HepG2 (cell line): Measurements from ENCODE around the gene FAM117B. TPM values are rescaled to one million over a fixed set of nuclear protein-coding genes. Genes with fewer than 3 reads are reported as not detected.

Source experiments
- ATAC-seq: fragments of 200-7000 bp; cut with Tn5 transposase; 3 replicates; pipeline ENCODE4 v1.9.1; 2020; ENCODE audit warnings: mild to moderate bottlenecking, moderate library complexity
- Bru-seq: library from RNA; stranded (reverse); fragments of 400-500 nt; gene quantifications from one replicate; lab custom pipeline; 2021; lab: Mats Ljungman, UMichigan
- BruChase-seq, 2 experiments: library from RNA; stranded (reverse); fragments of 400-500 nt; gene quantifications; one replicate each; lab custom pipeline; 2021; lab: Mats Ljungman, UMichigan
- BruUV-seq: library from RNA; stranded (reverse); fragments of 400-500 nt; replicated peaks from 2 replicates; lab custom pipeline; 2021; lab: Mats Ljungman, UMichigan
- CTCF ChIA-PET: fragments of 300-600 bp; formaldehyde crosslinking; extraction: SDS; loops from one replicate; lab custom pipeline; 2021; ENCODE audit warnings: low total read pairs, inconsistent platforms, low intra/inter-chr PET ratio; lab: Yijun Ruan, JAX
- POLR2A ChIA-PET: fragments of 350-600 bp; sonication (Branson Sonifier 250); formaldehyde crosslinking; loops from one replicate; lab custom pipeline; 2020; ENCODE audit warnings: antibody characterized with exemption, inconsistent platforms; lab: Yijun Ruan, JAX
- DNase-seq: peaks from one replicate; pipeline ENCODE4 v3.0.0-alpha.2; 2015; ENCODE audit warnings: low spot score
- FAIRE-seq: peaks from 3 replicates; lab custom pipeline; 2011; peaks lifted over from hg19 to GRCh38; lab: Jason Lieb, UNC
- H2AFZ ChIP-seq: one replicate; pipeline ENCODE4 v1.6.1; 2011; ENCODE audit warnings: low read length, inconsistent platforms
- H3K27ac ChIP-seq: fragments of 300-600 bp; 3 replicates; pipeline ENCODE4 v1.8.0; 2011; ENCODE audit warnings: mixed run types, mild to moderate bottlenecking, mixed read lengths, low read length, inconsistent platforms; ENCODE audit not compliant: insufficient read depth; ENCODE audit errors: extremely low read length
- H3K27me3 ChIP-seq, 2 experiments: fragments of 200-600 bp in 1 of 2; 2 replicates in 1 of 2; 3 replicates in 1 of 2; pipeline versions ENCODE4 v1.6.0 to v1.8.0; 2011; ENCODE audit warnings: low read length in 2 of 2, mild to moderate bottlenecking in 2 of 2, moderate library complexity in 2 of 2, inconsistent platforms in 1 of 2; ENCODE audit not compliant: insufficient read depth in 2 of 2, control insufficient read depth in 1 of 2
- H3K36me3 ChIP-seq, 2 experiments: fragments of 200-600 bp in 1 of 2; replicated peaks in 1 of 2; 2 replicates in 1 of 2; 3 replicates in 1 of 2; pipeline versions ENCODE4 v1.5.1 to v1.8.0; 2011; ENCODE audit warnings: low read length in 2 of 2, inconsistent platforms in 1 of 2; ENCODE audit not compliant: insufficient read depth in 2 of 2, control insufficient read depth in 1 of 2
- H3K4me1 ChIP-seq: 2 replicates; pipeline ENCODE4 v1.5.1; 2012; ENCODE audit warnings: low read length, inconsistent platforms; ENCODE audit not compliant: insufficient read depth
- H3K4me2 ChIP-seq: 2 replicates; pipeline ENCODE4 v1.6.0; 2011; ENCODE audit warnings: low read depth, low read length, inconsistent platforms
- H3K4me3 ChIP-seq, 3 experiments: fragments of 200-600 bp in 1 of 3; sonication (generic), shearing (Covaris generic) in 1 of 3; replicated peaks in 1 of 3; 2 replicates each; pipeline ENCODE4 v1.5.1; 2011 to 2016; ENCODE audit warnings: low read length in 3 of 3, inconsistent platforms in 2 of 3, low read depth in 2 of 3, mild to moderate bottlenecking in 2 of 3, control low read depth in 1 of 3, mixed read lengths in 1 of 3; ENCODE audit not compliant: insufficient read depth in 1 of 3
- H3K79me2 ChIP-seq: one replicate; pipeline ENCODE4 v1.6.1; 2011; ENCODE audit warnings: low read length, inconsistent platforms; ENCODE audit not compliant: insufficient read depth
- H3K9ac ChIP-seq: 2 replicates; pipeline ENCODE4 v1.6.0; 2011; ENCODE audit warnings: mild to moderate bottlenecking, low read depth, low read length, inconsistent platforms; ENCODE audit not compliant: insufficient read depth
- H3K9me3 ChIP-seq: 2 replicates; pipeline ENCODE4 v1.5.1; 2012; ENCODE audit warnings: mild to moderate bottlenecking, low read length
- H4K20me1 ChIP-seq: 2 replicates; pipeline ENCODE4 v1.6.0; 2011; ENCODE audit warnings: inconsistent platforms, mild to moderate bottlenecking, low read length, moderate library complexity; ENCODE audit not compliant: insufficient read depth
- CBX2 ChIP-seq, 2 experiments: fragments of 200-600 bp in 1 of 2; sonication (generic); formaldehyde crosslinking in 1 of 2; IDR thresholded peaks; 2 replicates each; pipeline versions ENCODE4 v1.7.0 to v1.8.1; 2018 to 2022; ENCODE audit warnings: low read depth in 2 of 2, low read length in 1 of 2, mild to moderate bottlenecking in 1 of 2, missing genetic modification reagents in 1 of 2
- MIXL1 ChIP-seq: IDR thresholded peaks from 2 replicates; pipeline ENCODE4 v1.6.1; 2016
- ZFP62 ChIP-seq: sonication (generic); formaldehyde crosslinking; IDR thresholded peaks from 2 replicates; pipeline ENCODE4 v1.4.0; 2020; ENCODE audit warnings: missing genetic modification reagents
- ZNF569 ChIP-seq: sonication (generic); formaldehyde crosslinking; IDR thresholded peaks from 2 replicates; pipeline ENCODE4 v1.5.0; 2020; ENCODE audit warnings: mild to moderate bottlenecking, missing genetic modification reagents, moderate library complexity, borderline replicate concordance
- WGBS: methylation state at CpG from one replicate; pipeline ENCODE4 v1.1.6; 2017; ENCODE audit warnings: low lambda C conversion rate; 5-methylcytosine and 5-hydroxymethylcytosine counted together
- in situ Hi-C: cut with HindIII; loops from 2 replicates; pipeline ENCODE4 v1.10.0; 2017; ENCODE audit warnings: low pct_unique_long_range_greater_than_20kb; ENCODE audit not compliant: extremely low pct_ligation_motif_present
- intact Hi-C: fragments of 100-400 bp; cut with micrococcal nuclease; formaldehyde crosslinking; loops from one replicate; pipeline ENCODE4 v1.10.0; 2022; ENCODE audit not compliant: unreplicated experiment
- long read RNA-seq, 2 experiments: library from RNA in 1 of 2; library from polyadenylated mRNA in 1 of 2; stranded (forward) in 1 of 2; unstranded in 1 of 2; transcript quantifications; one replicate each; pipeline ENCODE4 v2.0.0, GENCODE V29; 2019 to 2022
- polyA minus RNA-seq, 3 experiments: library from RNA; depleted of rRNA, polyadenylated mRNA; stranded (reverse); fragments of >200 nt; gene quantifications; 2 replicates each; pipeline ENCODE4 v1.2.3, GENCODE V29; 2011; ENCODE audit warnings: low replicate concordance in 1 of 3
- polyA plus RNA-seq, 8 experiments: library from polyadenylated mRNA; depleted of rRNA in 3 of 8; stranded (reverse) in 7 of 8; unstranded in 1 of 8; fragments of >200 nt; fragmentation: Illumina TruSeq in 4 of 8; extraction: Trizol in 4 of 8; gene quantifications; 2 replicates each; pipeline versions ENCODE4 v1.2.1 to v1.2.3, GENCODE V29; 2011 to 2016; ENCODE audit warnings: low read depth in 4 of 8, missing spikeins in 1 of 8, mixed read lengths in 1 of 8; ENCODE audit not compliant: insufficient read depth in 1 of 8
- total RNA-seq, 5 experiments: library from RNA; depleted of rRNA; stranded (reverse); fragments of >200 nt; fragmentation: Illumina TruSeq; extraction: Trizol; gene quantifications; 2 replicates each; pipeline ENCODE4 v1.2.3, GENCODE V29; 2016; ENCODE audit warnings: low read depth in 1 of 5
- TF ChIP-seq, protein P1 (sequence below), 2 experiments: fragments of 450-650 bp in 1 of 2; sonication (generic) in 1 of 2; formaldehyde crosslinking in 1 of 2; IDR thresholded peaks; 2 replicates each; pipeline versions ENCODE4 v1.6.1 to v1.8.0; 2016 to 2022; ENCODE audit warnings: antibody characterized with exemption in 1 of 2, mild to moderate bottlenecking in 1 of 2, missing genetic modification reagents in 1 of 2

Gene FAM117B
- total RNA-seq (2016; rRNA removed; fragmentation: Illumina TruSeq; extraction: Trizol) (11.0 and 16.6 TPM in 2 replicates), polyA plus RNA-seq (2011; rRNA removed) (5.4 and 5.8 TPM in 2 replicates), polyA minus RNA-seq (2011; rRNA and poly(A)+ RNA removed; ENCODE audit: low replicate concordance) (3.3 and 12.1 TPM in 2 replicates), Bru-seq, nascent RNA (percentile 84 among the genes with signal in this experiment), BruChase-seq, experiment 1, labeled RNA remaining after a 6-hour chase (percentile 68 among the genes with signal in this experiment), BruChase-seq, experiment 2, labeled RNA remaining after a 2-hour chase (percentile 70 among the genes with signal in this experiment)
- total RNA-seq (2016; cell fraction: cytosol; rRNA removed; fragmentation: Illumina TruSeq; extraction: Trizol; ENCODE audit: low read depth), result 1.6 and 2.4 TPM in 2 replicates
- 10.2 and 16.4 TPM in 2 replicates for total RNA-seq (2016; cell fraction: insoluble cytoplasmic fraction; rRNA removed; fragmentation: Illumina TruSeq; extraction: Trizol)
- total RNA-seq (2016; cell fraction: membrane; rRNA removed; fragmentation: Illumina TruSeq; extraction: Trizol), result 6.3 and 7.3 TPM in 2 replicates
- total RNA-seq (2016; cell fraction: nucleus; rRNA removed; fragmentation: Illumina TruSeq; extraction: Trizol), result 11.0 and 12.8 TPM in 2 replicates
- polyA plus RNA-seq (2011; cell fraction: cytosol; rRNA removed), result 2.6 and 3.3 TPM in 2 replicates
- polyA plus RNA-seq (2011; cell fraction: nucleus; rRNA removed), result 4.4 and 5.0 TPM in 2 replicates
- 8.6 and 14.4 TPM in 2 replicates for polyA plus RNA-seq (2012)
- 0.62 and 0.73 TPM in 2 replicates for polyA plus RNA-seq (2016; cell fraction: cytosol; fragmentation: Illumina TruSeq; extraction: Trizol; ENCODE audit: low read depth)
- polyA plus RNA-seq (2016; cell fraction: insoluble cytoplasmic fraction; fragmentation: Illumina TruSeq; extraction: Trizol; ENCODE audit: low read depth), result 15.0 and 16.0 TPM in 2 replicates
- 2.6 and 2.9 TPM in 2 replicates for polyA plus RNA-seq (2016; cell fraction: membrane; fragmentation: Illumina TruSeq; extraction: Trizol; ENCODE audit: low read depth)
- 8.1 and 8.7 TPM in 2 replicates for polyA plus RNA-seq (2016; cell fraction: nucleus; fragmentation: Illumina TruSeq; extraction: Trizol; ENCODE audit: insufficient read depth, low read depth)
- 11.2 and 13.2 TPM in 2 replicates for polyA minus RNA-seq (2011; cell fraction: cytosol; rRNA and poly(A)+ RNA removed)
- 19.1 and 19.7 TPM in 2 replicates for polyA minus RNA-seq (2011; cell fraction: nucleus; rRNA and poly(A)+ RNA removed)
- long read RNA-seq, experiment 1, partial matches to known transcripts, result 0 of 19 reads
- long read RNA-seq, experiment 1, other reads (novel, unspliced or antisense), result 19 of 19 reads
- long read RNA-seq, experiment 2, full-length matches to known transcripts, result 5 of 21 reads
- long read RNA-seq, experiment 2, partial matches to known transcripts, result 0 of 21 reads
- long read RNA-seq, experiment 2, other reads (novel, unspliced or antisense), result 16 of 21 reads

DNA sequence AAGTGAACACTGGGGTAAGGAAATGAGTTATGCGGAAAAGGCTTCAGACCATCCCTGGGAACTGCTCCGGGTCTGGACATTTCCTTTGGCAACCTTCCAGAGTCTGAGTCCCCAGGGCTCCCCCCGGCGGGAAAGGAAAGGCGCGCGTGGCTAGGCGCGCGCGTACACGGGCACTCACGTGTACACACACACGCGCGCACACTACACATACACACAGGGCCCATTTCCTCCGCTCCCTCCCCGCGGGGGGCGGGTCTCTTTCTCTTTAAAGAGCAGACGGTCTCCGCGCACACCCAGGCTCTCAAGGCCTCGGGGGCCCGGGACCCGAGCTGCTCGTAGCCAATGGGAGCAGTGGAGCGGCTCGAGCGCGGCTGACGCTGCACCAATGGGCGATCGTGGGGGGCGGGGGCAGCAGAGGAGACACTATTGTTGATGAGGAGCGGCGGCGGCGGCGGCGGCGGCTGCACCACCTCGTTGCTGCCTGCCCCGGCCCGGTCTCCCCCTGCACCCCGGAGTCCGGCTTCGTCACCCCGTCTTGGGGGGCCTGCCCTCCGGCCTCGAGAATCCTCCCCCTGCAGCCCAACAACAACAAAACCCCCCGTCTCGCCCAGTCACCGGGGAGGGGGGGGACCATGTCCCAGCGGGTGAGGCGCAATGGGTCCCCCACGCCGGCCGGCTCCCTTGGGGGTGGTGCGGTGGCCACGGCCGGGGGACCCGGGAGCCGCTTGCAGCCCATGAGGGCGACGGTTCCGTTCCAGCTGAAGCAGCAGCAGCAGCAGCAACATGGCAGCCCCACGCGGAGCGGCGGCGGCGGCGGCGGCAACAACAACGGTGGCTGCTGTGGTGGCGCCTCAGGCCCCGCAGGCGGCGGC is at the start of gene FAM117B:
TSS of gene FAM117B (plus strand) at position 414 of the 872 bp plus-strand sequence. CDS start at position 633, 219 bp downstream.
- ATAC-seq, result peak; percentile 97
- CTCF ChIA-PET, result interaction anchor here (1.0 kb wide), 1 partner anchor 46 kb away, joined by 3 read pairs; no protein-coding TSS in a partner anchor
- Histone ChIP-seq H3K27me3 (no peaks in the 10 kb centered on the region; a peak in 1 of 5 replicates), H3K4me2 (peak within 1 kb of the TSS; percentile 74), H2AFZ (peak within 1 kb of the TSS; percentile 67), H3K9ac (peak within 1 kb of the TSS; percentile 88), H4K20me1 (peaks cover 31% of the 10 kb centered on the region; the same call in 1 of the 2 replicates), H3K4me3 (peak within 1 kb of the TSS; percentile 96 to 99 (median 98)), H3K27ac (peak within 1 kb of the TSS; percentile 89), H3K36me3 (no peaks in the 10 kb centered on the region), H3K4me1 (peaks cover 46% of the 10 kb centered on the region), H3K79me2 (peaks cover 39% of the 10 kb centered on the region), H3K9me3 (no peaks in the 10 kb centered on the region)
- POLR2A ChIA-PET, result interaction anchor here (0.5 to 2.6 kb wide), 14 partner anchors 8 to 397 kb away, joined by 3 to 16 read pairs (median 4); partner anchors contain the start of gene SUMO1
- DNase-seq, result peak; percentile 98
- 3% methylated on average over 15 of the region's 80 CpGs for WGBS
- in situ Hi-C loops, result no loop called here
- intact Hi-C loops, result loop anchor here (2.0 to 10.0 kb wide), 2 partner anchors 46 to 380 kb away; partner anchors contain the start of gene NBEAL1
- FAIRE-seq, result peak; percentile 43
- no TSS peak for BruUV-seq
- TF ChIP-seq ZFP62 (CRISPR knock-in tag) (0 out of 2 replicates have a peak, but pooled peaks have one; percentile 47), ZNF569 (no peak), CBX2 (IDR thresholded peaks at IDR 0.05; ENCODE audit: low read depth, low read length) (no peak), CBX2 (CRISPR knock-in tag; IDR thresholded peaks at IDR 0.05; ENCODE audit: low read depth) (0 out of 2 replicates have a peak, but pooled peaks have one; percentile 71), MIXL1 (CRISPR knock-in tag) (no peak; the same call in 1 of the 2 replicates)
- TF ChIP-seq, protein P1, sequence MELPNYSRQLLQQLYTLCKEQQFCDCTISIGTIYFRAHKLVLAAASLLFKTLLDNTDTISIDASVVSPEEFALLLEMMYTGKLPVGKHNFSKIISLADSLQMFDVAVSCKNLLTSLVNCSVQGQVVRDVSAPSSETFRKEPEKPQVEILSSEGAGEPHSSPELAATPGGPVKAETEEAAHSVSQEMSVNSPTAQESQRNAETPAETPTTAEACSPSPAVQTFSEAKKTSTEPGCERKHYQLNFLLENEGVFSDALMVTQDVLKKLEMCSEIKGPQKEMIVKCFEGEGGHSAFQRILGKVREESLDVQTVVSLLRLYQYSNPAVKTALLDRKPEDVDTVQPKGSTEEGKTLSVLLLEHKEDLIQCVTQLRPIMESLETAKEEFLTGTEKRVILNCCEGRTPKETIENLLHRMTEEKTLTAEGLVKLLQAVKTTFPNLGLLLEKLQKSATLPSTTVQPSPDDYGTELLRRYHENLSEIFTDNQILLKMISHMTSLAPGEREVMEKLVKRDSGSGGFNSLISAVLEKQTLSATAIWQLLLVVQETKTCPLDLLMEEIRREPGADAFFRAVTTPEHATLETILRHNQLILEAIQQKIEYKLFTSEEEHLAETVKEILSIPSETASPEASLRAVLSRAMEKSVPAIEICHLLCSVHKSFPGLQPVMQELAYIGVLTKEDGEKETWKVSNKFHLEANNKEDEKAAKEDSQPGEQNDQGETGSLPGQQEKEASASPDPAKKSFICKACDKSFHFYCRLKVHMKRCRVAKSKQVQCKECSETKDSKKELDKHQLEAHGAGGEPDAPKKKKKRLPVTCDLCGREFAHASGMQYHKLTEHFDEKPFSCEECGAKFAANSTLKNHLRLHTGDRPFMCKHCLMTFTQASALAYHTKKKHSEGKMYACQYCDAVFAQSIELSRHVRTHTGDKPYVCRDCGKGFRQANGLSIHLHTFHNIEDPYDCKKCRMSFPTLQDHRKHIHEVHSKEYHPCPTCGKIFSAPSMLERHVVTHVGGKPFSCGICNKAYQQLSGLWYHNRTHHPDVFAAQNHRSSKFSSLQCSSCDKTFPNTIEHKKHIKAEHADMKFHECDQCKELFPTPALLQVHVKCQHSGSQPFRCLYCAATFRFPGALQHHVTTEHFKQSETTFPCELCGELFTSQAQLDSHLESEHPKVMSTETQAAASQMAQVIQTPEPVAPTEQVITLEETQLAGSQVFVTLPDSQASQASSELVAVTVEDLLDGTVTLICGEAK (IDR thresholded peaks at IDR 0.05), result no peak
- TF ChIP-seq, protein P1 (CRISPR knock-in tag; IDR thresholded peaks at IDR 0.05), result no peak; the same call in none of the 2 replicates
